Cerebellar nuclear complex (tissue), 1 donor: ENCODE measurements around the gene UGT1A5.
A peak's percentile ranks its signal among the peaks of the same experiment; 100 is the strongest.
"Not testable (repeated sequence)": the region's sequence is repeated elsewhere in the genome, so short reads cannot be mapped to it uniquely, and the experiment has no call there.

Experiments
- DNase-seq, 2 experiments: peaks; one replicate each; lab custom pipeline; 2025; lab: John Stamatoyannopoulos, UW

UGT1A5 gene

GRCh38 chr2:233693963-233694362 lies 18.7 kb upstream of the UGT1A5 start:
- no peak for DNase-seq

- DNase-seq, result no peak
Observed at GRCh38 chr2:233698740-233699139, 14.0 kb upstream of the UGT1A5 start.

GRCh38 chr2:233699424-233700027 lies 13.2 kb upstream of the UGT1A5 start:
- DNase-seq, result no peak

GRCh38 chr2:233700028-233700635 lies 12.6 kb upstream of the UGT1A5 start:
- no peak for DNase-seq

- DNase-seq, result not testable (repeated sequence)
Observed at GRCh38 chr2:233700842-233701241, 11.9 kb upstream of the UGT1A5 start.

- no peak for DNase-seq
Observed at GRCh38 chr2:233702238-233702637, 10.5 kb upstream of the UGT1A5 start.

- no peak for DNase-seq
Observed at GRCh38 chr2:233705911-233706506, 6.7 kb upstream of the UGT1A5 start.

GRCh38 chr2:233706720-233707119 lies 6.0 kb upstream of the UGT1A5 start:
- no peak for DNase-seq

- DNase-seq, result no peak
Observed at GRCh38 chr2:233707940-233708644, 4.6 kb upstream of the UGT1A5 start.

- DNase-seq, result no peak
Observed at GRCh38 chr2:233708942-233709341, 3.8 kb upstream of the UGT1A5 start.

- DNase-seq, result peak in 1 of 2 experiments; percentile 2
Observed at GRCh38 chr2:233711312-233712008, 1.2 kb upstream of the UGT1A5 start.

GRCh38 chr2:233713262-233713615 lies 532 bp downstream of the UGT1A5 start:
- DNase-seq, result no peak

- no peak for DNase-seq
Observed at GRCh38 chr2:233714121-233714520, 1.4 kb downstream of the UGT1A5 start.

- no peak for DNase-seq
Observed at GRCh38 chr2:233718552-233718951, 5.8 kb downstream of the UGT1A5 start, which contains the start of gene UGT1A4. Gene UGT1A4, plus strand, starts transcription at chr2:233718736. Its CDS starts 85 bp downstream, at chr2:233718821.

- no peak for DNase-seq
Observed at GRCh38 chr2:233728723-233729301, 16.1 kb downstream of the UGT1A5 start, which contains the start of gene UGT1A3. Gene UGT1A3, plus strand, starts transcription at chr2:233729042. Its CDS starts 85 bp downstream, at chr2:233729127.

- DNase-seq, result not testable (repeated sequence)
Observed at GRCh38 chr2:233736868-233737653, 24.4 kb downstream of the UGT1A5 start.

GRCh38 chr2:233740870-233741269 lies 28.2 kb downstream of the UGT1A5 start:
- no peak for DNase-seq

GRCh38 chr2:233743464-233744259 lies 31.0 kb downstream of the UGT1A5 start:
- DNase-seq, result no peak

GRCh38 chr2:233745073-233745755 lies 32.5 kb downstream of the UGT1A5 start:
- DNase-seq, result no peak
